GM23338 (cell line): Measurements from ENCODE around the gene ANKS1B.

ENCODE experiments used
- CREB1 ChIP-seq: fragments of 250-450 bp; sonication (Bioruptor Pico); IDR thresholded peaks from 2 replicates; pipeline ENCODE4 v1.5.0; 2020; ENCODE audit warnings: low read depth, mild to moderate bottlenecking, moderate library complexity
- EZH2phosphoT487 ChIP-seq: fragments of 200-600 bp; sonication (generic); IDR thresholded peaks from one replicate; pipeline ENCODE4 v1.8.1; 2018; ENCODE audit warnings: antibody characterized with exemption; ENCODE audit not compliant: unreplicated experiment
- POLR2AphosphoS5 ChIP-seq: IDR thresholded peaks from 2 replicates; pipeline ENCODE4 v1.6.1; 2016; ENCODE audit warnings: antibody characterized with exemption, low read depth
- REST ChIP-seq: IDR thresholded peaks from one replicate; pipeline ENCODE4 v1.6.1; 2018; ENCODE audit warnings: antibody characterized with exemption; ENCODE audit not compliant: unreplicated experiment
- STAT1 ChIP-seq: IDR thresholded peaks from one replicate; pipeline ENCODE4 v1.6.1; 2016; ENCODE audit warnings: antibody characterized with exemption; ENCODE audit not compliant: unreplicated experiment
- ZNF114 ChIP-seq: fragments of 250-450 bp; sonication (Bioruptor Pico); IDR thresholded peaks from 2 replicates; pipeline ENCODE4 v1.5.0; 2020; ENCODE audit warnings: mild to moderate bottlenecking, moderate library complexity
- ZNF331 ChIP-seq: fragments of 250-450 bp; sonication (Bioruptor Pico); IDR thresholded peaks from 2 replicates; pipeline ENCODE4 v1.5.0; 2020; ENCODE audit warnings: low read depth, mild to moderate bottlenecking, moderate library complexity
- TF ChIP-seq, protein P1 (sequence below), 2 experiments: fragments of 200-600 bp in 1 of 2; sonication (generic) in 1 of 2; conservative IDR thresholded peaks; 2 replicates each; pipeline versions ENCODE4 v1.5.1 to v1.6.1; 2016 to 2017; ENCODE audit warnings: antibody characterized with exemption in 2 of 2, low read depth in 2 of 2, mild to moderate bottlenecking in 2 of 2, moderate library complexity in 1 of 2

- TF ChIP-seq, protein P1, sequence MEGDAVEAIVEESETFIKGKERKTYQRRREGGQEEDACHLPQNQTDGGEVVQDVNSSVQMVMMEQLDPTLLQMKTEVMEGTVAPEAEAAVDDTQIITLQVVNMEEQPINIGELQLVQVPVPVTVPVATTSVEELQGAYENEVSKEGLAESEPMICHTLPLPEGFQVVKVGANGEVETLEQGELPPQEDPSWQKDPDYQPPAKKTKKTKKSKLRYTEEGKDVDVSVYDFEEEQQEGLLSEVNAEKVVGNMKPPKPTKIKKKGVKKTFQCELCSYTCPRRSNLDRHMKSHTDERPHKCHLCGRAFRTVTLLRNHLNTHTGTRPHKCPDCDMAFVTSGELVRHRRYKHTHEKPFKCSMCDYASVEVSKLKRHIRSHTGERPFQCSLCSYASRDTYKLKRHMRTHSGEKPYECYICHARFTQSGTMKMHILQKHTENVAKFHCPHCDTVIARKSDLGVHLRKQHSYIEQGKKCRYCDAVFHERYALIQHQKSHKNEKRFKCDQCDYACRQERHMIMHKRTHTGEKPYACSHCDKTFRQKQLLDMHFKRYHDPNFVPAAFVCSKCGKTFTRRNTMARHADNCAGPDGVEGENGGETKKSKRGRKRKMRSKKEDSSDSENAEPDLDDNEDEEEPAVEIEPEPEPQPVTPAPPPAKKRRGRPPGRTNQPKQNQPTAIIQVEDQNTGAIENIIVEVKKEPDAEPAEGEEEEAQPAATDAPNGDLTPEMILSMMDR (conservative IDR thresholded peaks at IDR 0.05; ENCODE audit: low read depth in 2 of 2) = no peak
- TF ChIP-seq ZNF114 (CRISPR knock-in tag) (no peak), ZNF331 (CRISPR knock-in tag) (no peak), POLR2AphosphoS5 (no peak), EZH2phosphoT487 (no peak), STAT1 (no peak), CREB1 (CRISPR knock-in tag) (no peak), REST (no peak)
Observed at GRCh38 chr12:99201906-99202645, 782.7 kb downstream of the ANKS1B start.
